NK-92 (cell line): ENCODE results near the gene MRM3.
"Not testable (repeated sequence)": the region's sequence is repeated elsewhere in the genome, so short reads cannot be mapped to it uniquely, and the experiment has no call there.

Experiments used
- DNase-seq: peaks from one replicate; lab custom pipeline; 2025; ENCODE audit not compliant: unreplicated experiment; lab: John Stamatoyannopoulos, UW

The MRM3 gene

GRCh38 chr17:794876-795275 lies 12.7 kb downstream of the MRM3 start:
- no peak for DNase-seq

DNA sequence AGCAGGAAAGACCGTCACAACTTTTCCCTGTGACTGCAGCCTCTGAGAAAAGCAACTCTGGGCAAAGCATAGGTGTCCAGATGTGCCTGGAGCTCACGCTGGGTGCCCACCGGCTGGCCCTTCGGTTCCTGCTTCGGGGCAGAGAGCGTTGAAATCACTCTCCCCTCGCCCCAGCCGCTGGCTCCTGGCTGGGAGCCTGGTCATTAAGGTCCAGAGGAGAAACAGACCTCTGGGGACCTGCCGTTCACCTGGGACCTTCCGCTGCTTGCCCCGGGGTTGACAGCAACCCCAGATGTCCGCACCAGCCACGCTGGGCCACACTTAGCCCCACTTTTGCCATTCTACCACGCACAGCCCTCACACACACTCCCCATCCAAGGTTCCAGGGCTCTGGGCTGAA lies 13.1 kb downstream of the MRM3 start:
- DNase-seq, result no peak

DNA sequence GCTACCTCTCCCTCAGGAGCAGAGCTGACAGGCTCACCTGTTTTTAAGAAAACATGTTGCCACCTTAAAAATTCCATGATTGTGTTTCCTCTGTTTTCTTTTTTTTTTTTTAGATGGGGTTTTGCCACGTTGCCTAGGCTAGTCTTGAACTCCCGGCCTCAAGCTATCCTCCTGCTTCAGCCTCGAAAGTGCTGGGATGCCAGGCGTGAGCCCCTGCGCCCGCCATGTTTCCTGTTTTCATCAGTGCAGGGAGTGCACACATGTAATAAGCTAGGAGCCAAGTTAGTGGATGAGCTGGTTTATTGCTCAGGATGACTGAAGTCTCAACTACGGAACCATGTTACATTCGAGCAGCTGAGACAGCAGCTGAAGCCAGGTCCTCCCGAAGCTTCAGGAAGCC lies 13.6 kb downstream of the MRM3 start:
- DNase-seq, result no peak

GRCh38 chr17:796609-797008 lies 14.5 kb downstream of the MRM3 start:
- no peak for DNase-seq

DNA sequence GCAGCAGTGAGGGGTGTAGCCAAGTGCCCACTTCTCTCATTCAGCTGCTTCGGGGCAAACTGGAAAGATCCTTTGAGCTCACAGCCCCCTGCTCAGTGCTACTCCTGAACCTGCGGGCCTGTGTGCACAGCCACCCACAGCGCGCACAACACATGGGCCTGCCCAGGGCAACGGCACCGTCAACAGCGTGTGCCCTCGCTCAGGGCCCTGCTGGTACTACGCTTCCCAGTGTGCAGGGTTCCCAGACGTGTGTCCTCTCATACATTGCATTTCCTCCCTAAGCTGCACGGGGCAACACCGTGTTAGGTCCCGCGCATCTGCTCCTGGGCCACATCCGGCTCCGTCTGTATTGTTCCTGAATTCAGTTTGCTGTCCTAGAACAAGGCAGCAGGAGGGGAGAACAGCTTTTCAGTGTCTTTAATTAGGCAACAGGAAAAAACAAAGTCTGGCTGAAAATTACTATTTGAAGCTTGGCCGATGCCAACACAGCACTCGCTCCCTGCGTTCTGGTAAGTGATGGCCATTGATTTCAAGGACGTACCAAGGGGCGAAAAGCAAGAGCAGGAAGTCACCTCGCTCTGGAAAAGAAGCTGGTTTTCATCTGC lies 15.2 kb downstream of the MRM3 start:
- DNase-seq, result no peak

DNA sequence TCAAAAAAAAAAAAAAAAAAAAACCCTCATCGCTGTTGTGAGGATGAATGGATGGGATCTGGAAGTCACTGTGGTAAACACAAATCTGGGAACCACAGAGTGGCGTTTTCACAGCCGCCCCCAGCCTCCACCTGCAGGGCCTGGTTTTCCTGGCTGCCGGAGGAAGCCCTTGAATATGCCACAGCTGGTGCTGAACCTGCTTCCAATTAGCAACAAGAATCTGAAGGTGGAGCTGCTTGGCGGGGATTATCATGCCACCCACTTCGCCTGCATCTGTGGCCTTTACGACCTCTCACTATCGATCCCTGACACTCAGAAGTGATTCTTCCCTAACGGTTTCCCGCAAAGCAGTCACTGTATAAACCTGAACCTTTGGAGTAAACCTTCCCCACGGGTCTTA lies 16.1 kb downstream of the MRM3 start:
- DNase-seq, result no peak

GRCh38 chr17:799261-799660 lies 17.1 kb downstream of the MRM3 start:
- no peak for DNase-seq

- no peak for DNase-seq
These were observed 18.5 kb downstream of the MRM3 start for GRCh38 chr17:800446-801242.

GRCh38 chr17:801660-802059 lies 19.5 kb downstream of the MRM3 start:
- no peak for DNase-seq

DNA sequence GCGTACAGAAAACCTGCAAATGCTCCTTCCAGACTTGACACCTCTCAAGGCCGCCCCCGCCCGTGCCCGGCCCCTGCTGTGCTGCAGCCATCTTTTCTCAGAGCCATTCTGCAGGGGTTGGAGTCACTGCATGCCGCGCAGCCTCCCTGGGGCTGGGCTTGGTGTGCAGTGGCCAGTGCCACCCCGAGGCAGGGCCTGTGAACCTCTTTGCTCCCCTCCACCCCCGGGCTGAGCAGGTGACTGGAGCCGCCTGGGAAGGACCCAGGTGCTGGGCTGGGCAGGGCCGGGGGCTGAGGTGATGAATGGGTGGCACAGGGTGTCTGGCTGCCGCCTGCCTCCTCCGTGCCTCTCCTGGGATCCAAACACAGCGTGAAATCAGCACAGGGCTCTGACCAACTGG lies 20.3 kb downstream of the MRM3 start:
- no peak for DNase-seq

GRCh38 chr17:802901-803881 lies 21.0 kb downstream of the MRM3 start:
- DNase-seq, result no peak

DNA sequence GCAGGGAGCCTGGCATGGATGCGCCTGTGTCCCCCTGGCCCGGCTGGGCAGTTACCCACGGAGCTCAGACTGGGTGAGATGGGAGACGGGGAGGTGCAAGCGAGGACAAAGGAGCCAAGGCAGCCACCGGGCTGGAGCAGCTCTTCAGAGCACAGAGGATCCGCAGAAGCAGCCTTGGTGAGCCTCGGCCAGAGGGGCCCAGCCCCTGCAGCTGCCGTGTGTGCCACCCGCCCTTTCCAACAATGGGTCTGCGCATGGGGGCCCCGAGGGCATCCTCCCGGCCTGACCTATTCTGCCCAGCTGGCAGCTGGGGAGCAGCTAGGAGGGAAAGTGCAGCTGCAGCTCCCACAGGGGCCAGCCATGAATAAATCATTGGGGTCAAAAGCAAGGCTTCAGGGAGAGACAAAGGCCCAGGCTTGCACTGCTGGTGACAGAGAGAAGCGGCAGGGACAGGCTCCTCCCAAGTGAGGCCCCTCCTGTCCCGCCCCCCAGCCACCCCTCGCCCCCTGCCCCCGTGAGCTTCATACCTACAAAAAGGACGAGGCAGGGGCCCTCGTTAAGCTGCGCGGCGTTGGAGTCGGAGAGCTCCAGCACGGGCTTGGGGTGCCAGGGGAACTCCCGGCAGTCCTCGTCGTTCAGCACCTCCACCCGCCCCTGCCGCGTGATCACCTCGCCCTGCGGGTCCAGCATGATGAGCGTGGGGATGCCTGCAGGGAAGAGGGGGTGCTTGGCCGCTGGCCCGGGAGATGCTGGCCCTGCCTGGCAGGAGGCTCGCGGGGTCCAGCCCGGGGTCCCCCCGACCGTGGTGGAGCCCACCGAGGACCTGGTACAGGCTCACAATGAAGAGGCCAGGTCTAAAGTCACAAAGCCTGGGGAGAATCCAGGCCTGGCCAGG lies 22.6 kb downstream of the MRM3 start:
- no peak for DNase-seq

- DNase-seq, result not testable (repeated sequence)
These were observed 23.7 kb downstream of the MRM3 start for GRCh38 chr17:805886-806285.

- no peak for DNase-seq
These were observed 24.2 kb downstream of the MRM3 start for GRCh38 chr17:806346-806745.

DNA sequence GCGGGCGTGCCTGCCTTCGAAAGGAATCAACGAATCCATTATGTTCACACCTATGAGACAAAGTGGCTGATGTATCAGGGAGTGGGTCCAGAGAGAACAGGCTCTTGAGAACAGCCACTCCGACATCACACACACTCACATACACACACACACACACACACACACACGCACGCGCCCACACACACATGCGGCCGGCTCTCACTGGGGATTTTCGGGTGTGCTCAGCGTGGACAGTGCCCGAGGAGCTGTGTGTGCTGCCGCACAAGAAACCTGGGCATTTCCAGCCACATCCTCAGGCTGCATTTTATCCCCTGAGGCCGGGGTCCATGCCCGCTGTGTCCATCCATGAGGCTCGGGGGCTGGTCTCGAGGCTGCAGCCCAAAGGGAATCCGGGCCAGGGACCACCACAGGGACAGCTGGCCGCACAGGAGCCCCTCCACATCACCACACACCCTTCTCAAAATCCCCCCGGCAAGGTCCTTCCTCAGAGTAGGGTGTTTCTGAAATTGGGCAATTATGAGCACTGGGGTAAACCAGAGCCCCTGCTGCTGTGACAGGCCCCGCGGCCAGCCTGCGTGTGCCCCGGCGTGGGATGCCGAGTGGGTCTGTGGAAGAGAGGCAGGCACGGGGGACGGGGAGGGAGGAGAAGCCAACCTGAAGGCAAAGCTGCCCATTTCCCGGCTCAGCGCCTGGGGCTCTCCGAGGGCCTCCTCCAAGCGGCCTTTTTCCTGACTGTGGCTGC lies 24.8 kb downstream of the MRM3 start:
- DNase-seq, result no peak

GRCh38 chr17:807523-808294 lies 25.6 kb downstream of the MRM3 start:
- no peak for DNase-seq

DNA sequence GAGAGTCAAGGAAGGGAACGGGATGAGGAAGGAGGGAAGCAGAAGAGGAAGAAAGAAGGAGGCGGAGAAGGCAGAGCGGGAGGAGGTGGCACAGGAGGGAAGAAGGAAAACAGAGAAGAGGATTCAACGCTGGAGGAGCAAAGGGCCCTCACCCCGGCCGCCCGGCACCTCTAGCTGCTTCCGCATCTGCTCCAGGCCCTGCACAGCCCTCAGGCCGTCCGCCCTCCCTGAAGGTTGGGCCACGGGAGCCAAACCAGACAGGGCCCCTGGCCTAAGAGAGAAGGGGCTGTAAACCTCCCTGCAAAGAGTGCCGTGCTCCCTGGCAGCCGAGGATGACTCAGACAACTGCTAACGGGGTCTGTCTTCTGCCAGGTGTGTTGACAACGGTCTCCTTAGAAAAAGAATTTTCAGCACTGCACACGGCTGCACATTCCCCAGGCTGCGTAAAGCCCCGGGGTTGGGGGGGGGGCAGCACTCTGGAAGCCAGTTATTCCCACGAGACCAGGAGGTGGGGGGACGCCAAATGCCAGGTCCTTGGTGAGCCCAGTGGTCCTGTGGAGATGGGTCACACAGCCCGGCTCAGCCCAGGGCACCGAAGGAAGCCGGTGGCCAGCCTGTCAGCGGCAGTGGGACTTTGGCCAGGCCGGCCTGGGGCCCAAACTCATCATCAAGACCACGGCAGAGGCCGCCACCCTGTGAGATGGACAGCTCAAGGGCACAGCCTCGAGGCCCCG lies 29.1 kb downstream of the MRM3 start:
- no peak for DNase-seq

- DNase-seq, result no peak
These were observed 30.6 kb downstream of the MRM3 start for GRCh38 chr17:812638-813204.
